ENCODE measurements around the gene MUC20. TPM values are rescaled to one million over a fixed set of nuclear protein-coding genes. Genes with fewer than 3 reads are reported as not detected.

The MUC20 gene
- polyA plus RNA-seq, 2 donors, result 49.6 to 126 TPM

DNA sequence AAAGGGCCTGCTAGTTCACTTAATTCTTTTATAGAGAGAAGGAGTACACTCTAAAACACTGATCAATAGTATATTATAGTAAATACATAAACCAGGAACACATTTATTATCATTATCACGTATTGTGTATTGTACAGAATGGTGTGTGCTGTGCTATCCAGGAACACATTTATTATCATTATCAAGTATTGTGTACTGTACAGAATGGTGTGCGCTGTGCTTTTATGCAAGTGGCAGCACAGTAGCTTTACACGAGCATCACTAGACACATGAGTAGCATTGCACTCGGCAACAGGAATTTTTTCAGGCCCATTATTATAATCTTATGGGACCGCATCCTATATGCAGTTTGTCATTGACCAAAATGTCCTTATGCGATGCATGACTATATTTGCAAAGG lies 20.9 kb upstream of the MUC20 start:
- H3K27ac ChIP-seq (ENCODE audit: low read depth in 2 of 2, low read length in 1 of 2), result no peak overlapping the region
- peaks cover 0 to 3% of the 10 kb centered on the region in 2 donors for H3K4me1 ChIP-seq (ENCODE audit: control insufficient read depth in 2 of 2, insufficient read depth in 2 of 2, low read length in 1 of 2)
- WGBS, 2 donors, result 78 to 83% methylated on average over 6 of the region's 6 CpGs
- H3K27me3 ChIP-seq (ENCODE audit: control insufficient read depth in 1 of 2, insufficient read depth in 2 of 2, low read length in 2 of 2), result no peaks in the 10 kb centered on the region
- H3K36me3 ChIP-seq (ENCODE audit: control insufficient read depth in 2 of 2, insufficient read depth in 2 of 2, low read length in 1 of 2), result peaks cover 2 to 3% of the 10 kb centered on the region in 2 donors
- no peaks in the 10 kb centered on the region for H3K9me3 ChIP-seq (ENCODE audit: control insufficient read depth in 2 of 2, insufficient read depth in 1 of 2, low read depth in 1 of 2, low read length in 1 of 2)
- H3K4me3 ChIP-seq (ENCODE audit: low read depth in 1 of 2, low read length in 2 of 2), result no peak overlapping the region

- WGBS, 2 donors, result 89 to 92% methylated on average over 5 of the region's 5 CpGs
- H3K9me3 ChIP-seq (ENCODE audit: control insufficient read depth in 2 of 2, insufficient read depth in 1 of 2, low read depth in 1 of 2, low read length in 1 of 2), result no peaks in the 10 kb centered on the region
These were observed 20.5 kb upstream of the MUC20 start for GRCh38 chr3:195700319-195700718.

GRCh38 chr3:195701042-195701915 lies 19.5 kb upstream of the MUC20 start:
- peaks cover 2 to 3% of the 10 kb centered on the region in 2 donors for H3K36me3 ChIP-seq (ENCODE audit: control insufficient read depth in 2 of 2, insufficient read depth in 2 of 2, low read length in 1 of 2)
- H3K4me1 ChIP-seq (ENCODE audit: control insufficient read depth in 2 of 2, insufficient read depth in 2 of 2, low read length in 1 of 2), result peaks cover 0 to 5% of the 10 kb centered on the region in 2 donors
- H3K9me3 ChIP-seq (ENCODE audit: control insufficient read depth in 2 of 2, insufficient read depth in 1 of 2, low read depth in 1 of 2, low read length in 1 of 2), result no peaks in the 10 kb centered on the region
- no peak overlapping the region for H3K4me3 ChIP-seq (ENCODE audit: low read depth in 1 of 2, low read length in 2 of 2)
- WGBS, 2 donors, result 77 to 79% methylated on average over 9 of the region's 9 CpGs
- H3K27me3 ChIP-seq (ENCODE audit: control insufficient read depth in 1 of 2, insufficient read depth in 2 of 2, low read length in 2 of 2), result no peaks in the 10 kb centered on the region
- H3K27ac ChIP-seq (ENCODE audit: low read depth in 2 of 2, low read length in 1 of 2), result no peak overlapping the region

More at GRCh38 chr3:195700319-195700718, 20.5 kb upstream of the MUC20 start:
- Histone ChIP-seq H3K27me3 (ENCODE audit: control insufficient read depth in 1 of 2, insufficient read depth in 2 of 2, low read length in 2 of 2) (no peaks in the 10 kb centered on the region), H3K27ac (ENCODE audit: low read depth in 2 of 2, low read length in 1 of 2) (no peak overlapping the region), H3K36me3 (ENCODE audit: control insufficient read depth in 2 of 2, insufficient read depth in 2 of 2, low read length in 1 of 2) (peaks cover 2 to 3% of the 10 kb centered on the region in 2 donors), H3K4me3 (ENCODE audit: low read depth in 1 of 2, low read length in 2 of 2) (no peak overlapping the region), H3K4me1 (ENCODE audit: control insufficient read depth in 2 of 2, insufficient read depth in 2 of 2, low read length in 1 of 2) (peaks cover 0 to 3% of the 10 kb centered on the region in 2 donors)

DNA sequence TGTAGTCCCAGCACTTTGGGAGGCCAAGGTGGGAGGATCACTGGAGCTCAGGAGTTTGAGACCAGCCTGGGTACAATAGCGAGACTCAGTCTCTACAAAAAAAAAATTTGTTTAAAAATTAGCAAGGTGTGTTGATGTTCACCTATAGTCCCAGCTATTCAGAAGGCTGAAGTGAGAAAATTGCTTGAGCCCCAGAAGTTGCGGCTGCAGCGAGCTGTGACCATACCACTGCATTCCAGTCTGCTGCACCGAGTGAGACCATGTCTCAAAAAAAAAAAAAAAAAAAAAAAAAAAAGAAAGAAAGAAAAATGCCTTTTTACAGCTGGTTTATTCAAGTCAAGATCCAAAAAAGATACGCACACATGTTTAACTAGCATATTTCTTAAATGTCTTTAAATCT lies 17.0 kb upstream of the MUC20 start:
- no peaks in the 10 kb centered on the region for H3K9me3 ChIP-seq (ENCODE audit: control insufficient read depth in 2 of 2, insufficient read depth in 1 of 2, low read depth in 1 of 2, low read length in 1 of 2)
- 85 to 91% methylated on average over 5 of the region's 5 CpGs for WGBS, 2 donors

GRCh38 chr3:195704433-195704999 lies 16.3 kb upstream of the MUC20 start:
- H3K4me3 ChIP-seq (ENCODE audit: low read depth in 1 of 2, low read length in 2 of 2), result no peak overlapping the region
- WGBS, 2 donors, result 62 to 67% methylated on average over 9 of the region's 9 CpGs
- H3K9me3 ChIP-seq (ENCODE audit: control insufficient read depth in 2 of 2, insufficient read depth in 1 of 2, low read depth in 1 of 2, low read length in 1 of 2), result no peaks in the 10 kb centered on the region
- H3K27ac ChIP-seq (ENCODE audit: low read depth in 2 of 2, low read length in 1 of 2), result no peak overlapping the region
- H3K4me1 ChIP-seq (ENCODE audit: control insufficient read depth in 2 of 2, insufficient read depth in 2 of 2, low read length in 1 of 2), result peaks cover 0 to 2% of the 10 kb centered on the region in 2 donors
- no peaks in the 10 kb centered on the region for H3K27me3 ChIP-seq (ENCODE audit: control insufficient read depth in 1 of 2, insufficient read depth in 2 of 2, low read length in 2 of 2)
- H3K36me3 ChIP-seq (ENCODE audit: control insufficient read depth in 2 of 2, insufficient read depth in 2 of 2, low read length in 1 of 2), result peaks cover 2 to 9% of the 10 kb centered on the region in 2 donors

More for the DNA sequence above, 17.0 kb upstream of the MUC20 start:
- Histone ChIP-seq H3K27ac (ENCODE audit: low read depth in 2 of 2, low read length in 1 of 2) (no peak overlapping the region), H3K4me1 (ENCODE audit: control insufficient read depth in 2 of 2, insufficient read depth in 2 of 2, low read length in 1 of 2) (peaks cover 0 to 2% of the 10 kb centered on the region in 2 donors), H3K27me3 (ENCODE audit: control insufficient read depth in 1 of 2, insufficient read depth in 2 of 2, low read length in 2 of 2) (no peaks in the 10 kb centered on the region), H3K36me3 (ENCODE audit: control insufficient read depth in 2 of 2, insufficient read depth in 2 of 2, low read length in 1 of 2) (peaks cover 2 to 7% of the 10 kb centered on the region in 2 donors), H3K4me3 (ENCODE audit: low read depth in 1 of 2, low read length in 2 of 2) (no peak overlapping the region)

DNA sequence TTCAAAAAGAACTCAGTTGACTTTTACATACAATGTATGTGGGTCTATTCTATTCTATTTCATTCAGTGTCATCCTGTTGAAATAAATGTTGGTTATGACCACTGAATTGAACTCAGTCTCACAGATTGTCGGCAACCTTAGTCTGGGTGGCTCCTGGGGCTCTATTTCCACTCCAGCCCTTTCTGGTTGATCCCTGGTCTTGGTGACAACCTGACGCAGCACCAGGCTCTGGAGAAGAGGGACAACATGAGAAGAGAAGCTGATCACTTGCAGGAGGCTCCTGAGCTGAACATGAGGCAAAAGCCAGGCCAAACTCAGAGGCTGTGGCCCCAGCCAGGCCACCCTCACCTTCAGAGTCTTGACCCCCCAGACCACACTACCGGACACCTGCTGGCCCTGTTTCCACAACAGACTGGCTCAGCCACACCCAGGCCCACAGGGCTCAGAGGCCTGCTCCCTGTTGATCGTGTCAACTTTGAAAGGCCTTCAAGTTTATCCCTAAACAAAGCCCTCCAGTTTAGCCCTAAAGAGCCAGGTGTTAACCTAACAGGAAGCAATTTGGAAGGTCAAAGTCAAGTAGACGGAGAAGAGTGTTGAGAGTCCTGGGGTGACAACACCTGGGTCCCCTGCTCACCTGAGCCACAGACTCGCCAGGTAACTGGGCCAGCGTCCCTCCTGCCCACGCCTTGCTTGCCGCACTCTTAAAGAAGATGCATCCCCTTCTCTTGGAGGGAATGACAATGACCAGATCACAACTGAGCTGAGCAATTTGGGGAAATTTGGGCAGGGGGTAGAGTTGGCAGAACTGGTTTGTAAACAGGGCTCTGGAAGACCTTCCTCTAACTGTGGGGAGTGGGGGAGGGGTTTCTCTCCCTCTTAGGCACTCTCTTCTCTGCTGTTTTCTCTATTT lies 15.4 kb upstream of the MUC20 start:
- Histone ChIP-seq H3K36me3 (ENCODE audit: control insufficient read depth in 2 of 2, insufficient read depth in 2 of 2, low read length in 1 of 2) (peaks cover 0 to 9% of the 10 kb centered on the region in 2 donors), H3K4me1 (ENCODE audit: control insufficient read depth in 2 of 2, insufficient read depth in 2 of 2, low read length in 1 of 2) (peaks cover 0 to 2% of the 10 kb centered on the region in 2 donors), H3K4me3 (ENCODE audit: low read depth in 1 of 2, low read length in 2 of 2) (no peak overlapping the region), H3K9me3 (ENCODE audit: control insufficient read depth in 2 of 2, insufficient read depth in 1 of 2, low read depth in 1 of 2, low read length in 1 of 2) (no peaks in the 10 kb centered on the region), H3K27ac (ENCODE audit: low read depth in 2 of 2, low read length in 1 of 2) (no peak overlapping the region), H3K27me3 (ENCODE audit: control insufficient read depth in 1 of 2, insufficient read depth in 2 of 2, low read length in 2 of 2) (no peaks in the 10 kb centered on the region)
- WGBS, 2 donors, result 77 to 82% methylated on average over 9 of the region's 9 CpGs

- WGBS, 2 donors, result 83 to 92% methylated on average over 6 of the region's 6 CpGs
These were observed 12.7 kb upstream of the MUC20 start for GRCh38 chr3:195708061-195708460.

DNA sequence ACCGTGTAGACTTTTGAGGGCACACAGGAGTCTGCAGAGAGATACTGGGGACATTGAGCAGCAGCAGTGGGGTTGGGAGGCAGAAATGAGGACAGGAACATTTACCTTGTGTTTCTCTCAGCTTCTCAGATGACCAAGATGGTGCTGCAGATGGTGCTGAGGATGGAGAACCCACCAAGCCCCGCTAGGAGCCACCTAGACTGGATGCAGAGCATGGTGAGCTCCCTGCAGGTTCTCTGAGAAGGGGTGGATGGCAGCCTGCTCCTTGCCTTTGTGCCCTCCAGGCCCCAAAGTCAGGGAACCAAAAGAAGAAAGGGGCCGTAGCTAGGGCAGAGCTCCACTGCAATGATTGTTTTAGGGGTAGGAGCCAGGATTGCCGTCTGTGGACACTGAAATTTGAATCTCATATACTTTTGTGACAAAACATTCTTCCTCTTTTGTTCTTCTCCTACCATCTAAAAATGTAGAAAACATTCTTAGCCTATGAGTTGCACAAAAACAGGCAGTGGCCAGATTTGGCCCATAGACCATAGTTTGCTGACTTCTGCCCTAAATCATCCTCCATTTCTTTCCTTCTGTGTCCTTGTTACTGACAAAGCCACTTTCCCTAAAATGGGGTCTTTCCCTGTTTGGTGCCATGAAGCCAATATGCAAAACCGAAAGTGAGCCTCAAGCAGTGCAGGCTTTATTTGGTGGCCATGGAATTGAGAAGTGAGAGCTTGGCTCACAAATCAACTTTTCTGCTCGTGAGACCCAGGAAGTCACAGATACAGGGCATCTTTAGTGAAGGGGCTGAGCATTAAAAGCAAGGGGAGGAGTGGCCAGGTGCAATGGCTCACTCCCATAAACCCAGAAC lies 11.9 kb upstream of the MUC20 start:
- H3K36me3 ChIP-seq (ENCODE audit: control insufficient read depth in 2 of 2, insufficient read depth in 2 of 2, low read length in 1 of 2), result peaks cover 0 to 12% of the 10 kb centered on the region in 2 donors
- WGBS, 2 donors, result 90 to 92% methylated on average over 6 of the region's 6 CpGs

More at GRCh38 chr3:195708061-195708460, 12.7 kb upstream of the MUC20 start:
- H3K27ac ChIP-seq (ENCODE audit: low read depth in 2 of 2, low read length in 1 of 2), result no peak overlapping the region
- peaks cover 0 to 2% of the 10 kb centered on the region in 2 donors for H3K4me1 ChIP-seq (ENCODE audit: control insufficient read depth in 2 of 2, insufficient read depth in 2 of 2, low read length in 1 of 2)
- H3K36me3 ChIP-seq (ENCODE audit: control insufficient read depth in 2 of 2, insufficient read depth in 2 of 2, low read length in 1 of 2), result peaks cover 0 to 12% of the 10 kb centered on the region in 2 donors
- H3K4me3 ChIP-seq (ENCODE audit: low read depth in 1 of 2, low read length in 2 of 2), result no peak overlapping the region
- H3K27me3 ChIP-seq (ENCODE audit: control insufficient read depth in 1 of 2, insufficient read depth in 2 of 2, low read length in 2 of 2), result no peaks in the 10 kb centered on the region
- no peaks in the 10 kb centered on the region for H3K9me3 ChIP-seq (ENCODE audit: control insufficient read depth in 2 of 2, insufficient read depth in 1 of 2, low read depth in 1 of 2, low read length in 1 of 2)

More for the DNA sequence above, 11.9 kb upstream of the MUC20 start:
- Histone ChIP-seq H3K4me3 (ENCODE audit: low read depth in 1 of 2, low read length in 2 of 2) (no peak overlapping the region), H3K4me1 (ENCODE audit: control insufficient read depth in 2 of 2, insufficient read depth in 2 of 2, low read length in 1 of 2) (peaks cover 0 to 2% of the 10 kb centered on the region in 2 donors), H3K9me3 (ENCODE audit: control insufficient read depth in 2 of 2, insufficient read depth in 1 of 2, low read depth in 1 of 2, low read length in 1 of 2) (no peaks in the 10 kb centered on the region), H3K27me3 (ENCODE audit: control insufficient read depth in 1 of 2, insufficient read depth in 2 of 2, low read length in 2 of 2) (no peaks in the 10 kb centered on the region), H3K27ac (ENCODE audit: low read depth in 2 of 2, low read length in 1 of 2) (no peak overlapping the region)
